Breast epithelium (tissue), 4 donors: ENCODE data around the gene PGAM5. TPM values are rescaled to one million over a fixed set of nuclear protein-coding genes. Genes with fewer than 3 reads are reported as not detected.

Source experiments
- DNase-seq, 2 donors: peaks; one replicate each; pipeline ENCODE4 v3.0.0-alpha.2; 2019; ENCODE audit warnings: low spot score in 2 of 2
- H3K27ac ChIP-seq, 2 donors: fragments of 200-600 bp; sonication (generic) in 1 of 2; one replicate each; pipeline ENCODE4 v1.5.1; 2016 to 2019; ENCODE audit warnings: mild to moderate bottlenecking in 1 of 2
- H3K27me3 ChIP-seq, 2 donors: fragments of 200-600 bp; sonication (generic) in 1 of 2; one replicate each; pipeline versions ENCODE4 v1.5.1 to v1.6.0; 2017 to 2019; ENCODE audit warnings: control low read depth in 1 of 2, mild to moderate bottlenecking in 1 of 2
- H3K36me3 ChIP-seq: fragments of 200-600 bp; one replicate; pipeline ENCODE4 v1.5.1; 2019
- H3K4me1 ChIP-seq, 2 donors: fragments of 200-600 bp; sonication (generic); one replicate each; pipeline ENCODE4 v1.5.1; 2016 to 2019; ENCODE audit warnings: control low read depth in 1 of 2
- H3K4me3 ChIP-seq, 3 donors: fragments of 200-600 bp; sonication (generic); 1 replicate in 2 of 3; 2 replicates in 1 of 3; pipeline ENCODE4 v1.5.1; 2016 to 2019; ENCODE audit warnings: mild to moderate bottlenecking in 3 of 3, moderate library complexity in 2 of 3
- H3K9me3 ChIP-seq, 2 donors: fragments of 200-600 bp; sonication (generic) in 1 of 2; one replicate each; pipeline ENCODE4 v1.5.1; 2016 to 2019; ENCODE audit warnings: control low read depth in 1 of 2
- CTCF ChIP-seq, 3 donors: fragments of 450-650 bp; IDR thresholded peaks; one replicate each; pipeline ENCODE4 v1.5.1; 2016 to 2017; ENCODE audit warnings: antibody characterized with exemption in 3 of 3, mild to moderate bottlenecking in 3 of 3, moderate library complexity in 3 of 3
- POLR2A ChIP-seq: fragments of 450-650 bp; IDR thresholded peaks from one replicate; pipeline ENCODE4 v1.6.1; 2016; ENCODE audit warnings: antibody characterized with exemption, mild to moderate bottlenecking, moderate library complexity
- POLR2AphosphoS5 ChIP-seq, 3 donors: sonication (generic); formaldehyde crosslinking; IDR thresholded peaks; one replicate each; pipeline ENCODE4 v1.6.1; 2017; ENCODE audit warnings: antibody characterized with exemption in 3 of 3
- intact Hi-C: fragments of 100-400 bp; cut with DNase I; formaldehyde crosslinking; loops from one replicate; pipeline ENCODE4 v1.15.1; 2023; ENCODE audit warnings: low total_unique reads
- total RNA-seq, 3 donors: library from RNA; depleted of rRNA; stranded (reverse); fragments of >200 nt; gene quantifications; one replicate each; pipeline ENCODE4 v1.1.0, GENCODE V29; 2016

Gene PGAM5
- total RNA-seq, 3 donors from 2014 or later: 20.2 to 38.0 (median 22.8) TPM

- intact Hi-C loops: no loop called here
- TF ChIP-seq CTCF (IDR thresholded peaks at IDR 0.05) (no peak), POLR2AphosphoS5 (IDR thresholded peaks at IDR 0.05) (no peak), POLR2A (no peak)
- peaks cover 0 to 1% of the 10 kb centered on the region in 2 donors for H3K4me1 ChIP-seq
Observed at GRCh38 chr12:132717011-132717410, 6.4 kb downstream of the PGAM5 start.

GRCh38 chr12:132717531-132718387 lies 7.1 kb downstream of the PGAM5 start:
- no peak for DNase-seq
- no peaks in the 10 kb centered on the region for H3K4me1 ChIP-seq
- H3K9me3 ChIP-seq: no peaks in the 10 kb centered on the region
- H3K27ac ChIP-seq: no peak overlapping the region
- H3K4me3 ChIP-seq: no peak overlapping the region
- intact Hi-C loops: no loop called here
- no peaks in the 10 kb centered on the region for H3K27me3 ChIP-seq
- no peak for TF ChIP-seq CTCF (IDR thresholded peaks at IDR 0.05)
- no peak for TF ChIP-seq POLR2AphosphoS5 (IDR thresholded peaks at IDR 0.05)
- no peak for TF ChIP-seq POLR2A
- no peaks in the 10 kb centered on the region for H3K36me3 ChIP-seq

More at GRCh38 chr12:132717011-132717410, 6.4 kb downstream of the PGAM5 start:
- Histone ChIP-seq H3K9me3 (no peaks in the 10 kb centered on the region), H3K36me3 (no peaks in the 10 kb centered on the region), H3K27ac (no peak overlapping the region), H3K27me3 (no peaks in the 10 kb centered on the region), H3K4me3 (no peak overlapping the region)
- DNase-seq: no peak

GRCh38 chr12:132718644-132719043 lies 8.0 kb downstream of the PGAM5 start:
- TF ChIP-seq POLR2AphosphoS5 (IDR thresholded peaks at IDR 0.05) (no peak), POLR2A (no peak), CTCF (IDR thresholded peaks at IDR 0.05) (no peak)
- Histone ChIP-seq H3K36me3 (no peaks in the 10 kb centered on the region), H3K27ac (no peak overlapping the region), H3K27me3 (no peaks in the 10 kb centered on the region), H3K4me3 (no peak overlapping the region), H3K9me3 (no peaks in the 10 kb centered on the region), H3K4me1 (no peaks in the 10 kb centered on the region)
- intact Hi-C loops: no loop called here
- DNase-seq: no peak

- no peaks in the 10 kb centered on the region for H3K4me1 ChIP-seq
- intact Hi-C loops: no loop called here
- H3K36me3 ChIP-seq: no peaks in the 10 kb centered on the region
- TF ChIP-seq CTCF (IDR thresholded peaks at IDR 0.05) (no peak), POLR2A (no peak), POLR2AphosphoS5 (IDR thresholded peaks at IDR 0.05) (no peak)
- H3K4me3 ChIP-seq: no peak overlapping the region
- no peak overlapping the region for H3K27ac ChIP-seq
- DNase-seq: no peak
- no peaks in the 10 kb centered on the region for H3K9me3 ChIP-seq
- H3K27me3 ChIP-seq: no peaks in the 10 kb centered on the region
Observed at GRCh38 chr12:132719141-132719953, 8.7 kb downstream of the PGAM5 start.

- intact Hi-C loops: no loop called here
- no peak overlapping the region for H3K27ac ChIP-seq
- H3K9me3 ChIP-seq: no peaks in the 10 kb centered on the region
- H3K36me3 ChIP-seq: no peaks in the 10 kb centered on the region
- no peak overlapping the region for H3K4me3 ChIP-seq
- no peaks in the 10 kb centered on the region for H3K27me3 ChIP-seq
- no peak for DNase-seq
- TF ChIP-seq POLR2AphosphoS5 (IDR thresholded peaks at IDR 0.05) (no peak), POLR2A (no peak), CTCF (IDR thresholded peaks at IDR 0.05) (no peak)
- H3K4me1 ChIP-seq: no peaks in the 10 kb centered on the region
Observed at GRCh38 chr12:132719954-132720324, 9.3 kb downstream of the PGAM5 start.
